AG04449 (cell line): ENCODE results near the gene NLRP4.

ENCODE experiments used
- CTCF ChIA-PET: fragments of 350-600 bp; formaldehyde crosslinking; extraction: SDS; loops from one replicate; lab custom pipeline; 2021; ENCODE audit warnings: antibody characterized with exemption; lab: Yijun Ruan, JAX
- POLR2A ChIA-PET: fragments of 400-600, 350-600 bp; formaldehyde crosslinking; extraction: SDS; loops from one replicate; lab custom pipeline; 2020; ENCODE audit warnings: antibody characterized with exemption, inconsistent platforms; lab: Yijun Ruan, JAX
- DNase-seq: peaks from one replicate; pipeline ENCODE4 v3.0.0-alpha.2; 2010; ENCODE audit warnings: low read depth, low spot score
- H3K4me3 ChIP-seq: 2 replicates; pipeline ENCODE4 v1.5.1; 2011; ENCODE audit warnings: low read depth, mild to moderate bottlenecking, control low read depth, low read length
- TF ChIP-seq, protein P1 (sequence below): IDR thresholded peaks from one replicate; pipeline ENCODE4 v1.5.1; 2011; ENCODE audit warnings: mild to moderate bottlenecking, moderate library complexity, low read length, control low read depth, inconsistent platforms; ENCODE audit not compliant: insufficient read depth; ENCODE audit errors: missing control alignments

Gene NLRP4

GRCh38 chr19:55811340-55811739, 25.0 kb upstream of the NLRP4 start:
- no peak for DNase-seq
- no peak overlapping the region for H3K4me3 ChIP-seq
- TF ChIP-seq, protein P1, sequence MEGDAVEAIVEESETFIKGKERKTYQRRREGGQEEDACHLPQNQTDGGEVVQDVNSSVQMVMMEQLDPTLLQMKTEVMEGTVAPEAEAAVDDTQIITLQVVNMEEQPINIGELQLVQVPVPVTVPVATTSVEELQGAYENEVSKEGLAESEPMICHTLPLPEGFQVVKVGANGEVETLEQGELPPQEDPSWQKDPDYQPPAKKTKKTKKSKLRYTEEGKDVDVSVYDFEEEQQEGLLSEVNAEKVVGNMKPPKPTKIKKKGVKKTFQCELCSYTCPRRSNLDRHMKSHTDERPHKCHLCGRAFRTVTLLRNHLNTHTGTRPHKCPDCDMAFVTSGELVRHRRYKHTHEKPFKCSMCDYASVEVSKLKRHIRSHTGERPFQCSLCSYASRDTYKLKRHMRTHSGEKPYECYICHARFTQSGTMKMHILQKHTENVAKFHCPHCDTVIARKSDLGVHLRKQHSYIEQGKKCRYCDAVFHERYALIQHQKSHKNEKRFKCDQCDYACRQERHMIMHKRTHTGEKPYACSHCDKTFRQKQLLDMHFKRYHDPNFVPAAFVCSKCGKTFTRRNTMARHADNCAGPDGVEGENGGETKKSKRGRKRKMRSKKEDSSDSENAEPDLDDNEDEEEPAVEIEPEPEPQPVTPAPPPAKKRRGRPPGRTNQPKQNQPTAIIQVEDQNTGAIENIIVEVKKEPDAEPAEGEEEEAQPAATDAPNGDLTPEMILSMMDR = no peak
- ChIA-PET CTCF (no interaction called here), POLR2A (no interaction called here)

- CTCF ChIA-PET = no interaction called here
- no peak for DNase-seq
- H3K4me3 ChIP-seq = no peak overlapping the region
- POLR2A ChIA-PET = no interaction called here
- TF ChIP-seq, protein P1 = no peak
These were observed 23.9 kb upstream of the NLRP4 start for GRCh38 chr19:55812449-55812848.

DNA sequence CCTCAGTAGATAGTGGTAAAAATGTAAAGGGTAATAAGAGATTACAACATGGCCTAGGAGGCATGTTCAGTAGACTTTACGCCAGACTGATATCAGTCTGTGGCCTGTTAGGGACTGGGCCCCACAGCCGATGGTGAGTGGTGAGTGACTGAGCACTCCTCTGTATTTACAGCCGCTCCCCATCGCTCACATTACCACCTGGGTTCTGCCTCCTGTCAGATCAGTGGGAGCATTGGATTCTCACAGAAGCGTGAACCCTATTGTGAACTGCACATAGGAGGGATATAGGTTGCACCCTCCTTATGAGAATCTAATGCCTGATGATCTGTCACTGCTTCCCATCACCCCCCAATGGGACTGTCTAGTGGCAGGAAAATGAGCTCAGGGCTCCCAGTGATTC, 22.4 kb upstream of the NLRP4 start:
- ChIA-PET CTCF (no interaction called here), POLR2A (no interaction called here)
- no peak overlapping the region for H3K4me3 ChIP-seq
- TF ChIP-seq, protein P1 = no peak
- no peak for DNase-seq

- ChIA-PET POLR2A (no interaction called here), CTCF (no interaction called here)
- no peak overlapping the region for H3K4me3 ChIP-seq
- TF ChIP-seq, protein P1 = no peak
- no peak for DNase-seq
These were observed 16.3 kb upstream of the NLRP4 start for GRCh38 chr19:55820037-55820436.

- no peak overlapping the region for H3K4me3 ChIP-seq
- DNase-seq = no peak
- TF ChIP-seq, protein P1 = no peak
- ChIA-PET POLR2A (no interaction called here), CTCF (no interaction called here)
These were observed 5.7 kb upstream of the NLRP4 start for GRCh38 chr19:55830656-55831055.

GRCh38 chr19:55831846-55832245, 4.5 kb upstream of the NLRP4 start, which contains the start of gene NLRP11:
Gene NLRP11 (minus strand): TSS chr19:55831999. CDS start chr19:55818174, 13,825 bp downstream.
- CTCF ChIA-PET = no interaction called here
- POLR2A ChIA-PET = no interaction called here
- TF ChIP-seq, protein P1 = no peak
- H3K4me3 ChIP-seq = no peak within 1 kb of the TSS
- DNase-seq = no peak
